CD1c-positive myeloid dendritic cell (primary cell): Measurements from ENCODE around the gene TRIM75.
"Not testable (repeated sequence)": the region's sequence is repeated elsewhere in the genome, so short reads cannot be mapped to it uniquely, and the experiment has no call there.

Experiments
- DNase-seq: peaks from one replicate; pipeline ENCODE4 v3.0.0-alpha.2; 2016; ENCODE audit errors: extremely low spot score

TRIM75 gene

GRCh38 chr4:165053645-165054044 lies at the start of gene TRIM75:
TSS of gene TRIM75 (plus strand) at chr4:165053866. CDS start at chr4:165059148, 5,282 bp downstream.
- no peak for DNase-seq

- DNase-seq, result no peak
Observed at GRCh38 chr4:165005352-165005925, 48.2 kb upstream of the TRIM75 start.

- no peak for DNase-seq
Observed at GRCh38 chr4:165006456-165006855, 47.2 kb upstream of the TRIM75 start.

GRCh38 chr4:165006886-165007285 lies 46.8 kb upstream of the TRIM75 start:
- DNase-seq, result no peak

GRCh38 chr4:165009493-165010227 lies 44.0 kb upstream of the TRIM75 start:
- no peak for DNase-seq

- no peak for DNase-seq
Observed at GRCh38 chr4:165010487-165010886, 43.2 kb upstream of the TRIM75 start.

- DNase-seq, result no peak
Observed at GRCh38 chr4:165010991-165011390, 42.7 kb upstream of the TRIM75 start.

GRCh38 chr4:165011403-165011802 lies 42.3 kb upstream of the TRIM75 start:
- no peak for DNase-seq

- no peak for DNase-seq
Observed at GRCh38 chr4:165013691-165014090, 40.0 kb upstream of the TRIM75 start.

GRCh38 chr4:165016971-165017370 lies 36.7 kb upstream of the TRIM75 start:
- DNase-seq, result no peak

GRCh38 chr4:165019995-165020394 lies 33.7 kb upstream of the TRIM75 start:
- DNase-seq, result not testable (repeated sequence)

- not testable (repeated sequence) for DNase-seq
Observed at GRCh38 chr4:165025782-165026181, 27.9 kb upstream of the TRIM75 start.

- DNase-seq, result no peak
Observed at GRCh38 chr4:165027762-165028402, 25.8 kb upstream of the TRIM75 start.

GRCh38 chr4:165031436-165032211 lies 22.0 kb upstream of the TRIM75 start, which contains the start of gene TRIM60:
TSS of gene TRIM60 (plus strand) at chr4:165031999. CDS start at chr4:165040073, 8,074 bp downstream.
- no peak for DNase-seq

- no peak for DNase-seq
Observed at GRCh38 chr4:165048170-165048569, 5.5 kb upstream of the TRIM75 start.

- DNase-seq, result no peak
Observed at GRCh38 chr4:165052627-165053026, 1.0 kb upstream of the TRIM75 start.

GRCh38 chr4:165055601-165056000 lies 1.9 kb downstream of the TRIM75 start:
- DNase-seq, result no peak

- DNase-seq, result no peak
Observed at GRCh38 chr4:165058666-165059065, 5.0 kb downstream of the TRIM75 start.

GRCh38 chr4:165059386-165059785 lies 5.7 kb downstream of the TRIM75 start:
- DNase-seq, result no peak

GRCh38 chr4:165060938-165061337 lies 7.3 kb downstream of the TRIM75 start:
- no peak for DNase-seq

GRCh38 chr4:165070560-165070959 lies 16.9 kb downstream of the TRIM75 start:
- no peak for DNase-seq

GRCh38 chr4:165073346-165073745 lies 19.7 kb downstream of the TRIM75 start:
- DNase-seq, result not testable (repeated sequence)
